Measurements from ENCODE around the gene SS18L1. TPM values are rescaled to one million over a fixed set of nuclear protein-coding genes. Genes with fewer than 3 reads are reported as not detected.

The SS18L1 gene
- total and polyA plus RNA-seq, 12 donors: 9.0 to 45.7 (median 14.4) TPM

DNA sequence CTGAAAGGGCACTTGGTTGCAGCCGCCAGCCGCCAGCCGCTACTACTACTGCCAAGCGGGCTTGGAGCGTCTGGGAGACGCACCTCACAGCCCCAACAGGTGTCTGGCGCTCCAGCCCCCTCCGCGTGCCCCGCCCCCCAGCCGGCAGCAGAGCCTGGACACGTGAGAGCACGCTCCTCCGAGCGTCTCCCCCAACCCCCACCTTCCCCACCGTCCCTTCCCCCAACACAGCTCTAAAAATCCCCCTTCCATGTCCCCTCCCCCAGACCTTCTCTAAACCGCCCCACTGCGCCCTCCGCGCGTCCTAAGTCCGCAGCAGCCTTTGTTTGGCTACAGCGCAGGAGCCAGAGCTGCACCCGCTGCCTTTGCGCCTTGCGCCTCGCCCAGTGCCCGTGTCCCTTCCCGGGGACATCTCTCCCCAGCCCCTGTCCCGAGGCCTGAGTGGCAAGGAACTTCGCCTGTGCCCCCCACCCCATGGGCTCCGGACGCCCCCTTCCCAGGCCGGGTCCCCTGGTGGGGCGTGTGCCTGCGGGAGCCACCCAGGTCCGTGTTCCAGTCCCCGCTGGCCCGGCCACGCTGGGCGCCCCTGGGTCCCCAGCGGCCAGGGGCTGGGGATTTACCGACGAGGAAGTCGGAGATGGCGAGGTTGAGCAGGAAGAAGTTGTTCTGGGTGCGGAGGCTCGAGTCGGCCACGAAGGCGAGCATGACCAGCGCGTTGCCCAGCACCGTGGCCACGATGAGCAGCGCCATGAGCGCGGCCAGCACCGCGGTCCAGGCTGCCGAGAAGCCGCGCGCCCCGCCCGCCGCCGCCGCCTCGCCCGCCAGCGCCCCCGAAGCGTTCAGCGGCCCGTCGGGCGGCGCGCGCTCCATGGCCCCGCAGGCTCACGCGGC is 75.8 kb downstream of the SS18L1 start:
- Histone ChIP-seq H3K4me1 (replicated peaks in 1 of 2) (peaks cover 10 to 13% of the 10 kb centered on the region in 2 donors), H3K36me3 (replicated peaks in 1 of 2) (no peaks in the 10 kb centered on the region), H3K9me3 (replicated peaks in 1 of 3) (no peaks in the 10 kb centered on the region), H3K27ac (no peak overlapping the region), H3K4me3 (peak overlapping the region in 1 of 4 donors; percentile 45), H3K27me3 (peaks cover 29% of the 10 kb centered on the region)
- no peak for TF ChIP-seq POLR2A (IDR thresholded peaks at IDR 0.05)
- TF ChIP-seq, protein P1, sequence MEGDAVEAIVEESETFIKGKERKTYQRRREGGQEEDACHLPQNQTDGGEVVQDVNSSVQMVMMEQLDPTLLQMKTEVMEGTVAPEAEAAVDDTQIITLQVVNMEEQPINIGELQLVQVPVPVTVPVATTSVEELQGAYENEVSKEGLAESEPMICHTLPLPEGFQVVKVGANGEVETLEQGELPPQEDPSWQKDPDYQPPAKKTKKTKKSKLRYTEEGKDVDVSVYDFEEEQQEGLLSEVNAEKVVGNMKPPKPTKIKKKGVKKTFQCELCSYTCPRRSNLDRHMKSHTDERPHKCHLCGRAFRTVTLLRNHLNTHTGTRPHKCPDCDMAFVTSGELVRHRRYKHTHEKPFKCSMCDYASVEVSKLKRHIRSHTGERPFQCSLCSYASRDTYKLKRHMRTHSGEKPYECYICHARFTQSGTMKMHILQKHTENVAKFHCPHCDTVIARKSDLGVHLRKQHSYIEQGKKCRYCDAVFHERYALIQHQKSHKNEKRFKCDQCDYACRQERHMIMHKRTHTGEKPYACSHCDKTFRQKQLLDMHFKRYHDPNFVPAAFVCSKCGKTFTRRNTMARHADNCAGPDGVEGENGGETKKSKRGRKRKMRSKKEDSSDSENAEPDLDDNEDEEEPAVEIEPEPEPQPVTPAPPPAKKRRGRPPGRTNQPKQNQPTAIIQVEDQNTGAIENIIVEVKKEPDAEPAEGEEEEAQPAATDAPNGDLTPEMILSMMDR (IDR thresholded peaks at IDR 0.05): no peak
- intact Hi-C loops (cut with DNase I): no loop called here
- 0 to 2% (median 1%) methylated on average over 4 to 84 of the region's 84 CpGs for WGBS, 4 donors
- no peak for DNase-seq

DNA sequence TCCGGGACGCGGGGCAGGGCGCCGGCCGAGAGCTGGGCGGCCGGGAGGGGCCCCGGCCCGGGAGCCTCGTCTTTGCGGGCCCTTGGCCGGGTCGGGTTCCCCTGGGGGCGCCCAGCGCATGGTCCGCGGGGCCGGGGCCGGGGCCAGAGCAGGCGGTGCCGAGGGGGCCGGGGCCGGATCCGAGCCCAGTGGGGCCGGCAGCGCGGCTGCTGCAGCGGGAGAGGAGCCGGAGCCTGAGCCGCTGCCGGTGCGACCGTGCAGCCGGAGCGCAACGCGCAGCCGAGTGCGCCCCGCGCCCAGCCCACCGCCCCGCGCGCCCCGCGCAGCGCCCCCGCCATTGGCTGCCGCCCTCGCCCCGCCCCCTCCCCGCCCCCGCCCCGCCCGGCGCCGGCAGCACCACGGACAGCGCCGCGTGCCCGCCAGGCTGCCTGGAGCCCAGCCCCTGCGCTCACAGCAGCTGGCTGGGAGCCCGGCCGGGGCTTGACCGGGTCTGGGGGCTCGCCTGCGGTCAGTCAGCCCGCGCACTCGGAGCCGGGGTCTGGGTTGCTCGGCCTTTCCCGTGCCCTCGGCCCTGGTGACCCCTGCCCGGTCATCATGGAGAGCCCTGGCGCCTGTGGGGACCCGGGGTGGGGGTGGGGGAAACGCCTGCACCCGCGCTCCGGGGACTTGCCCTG is 76.6 kb downstream of the SS18L1 start, which contains the start of gene HRH3:
TSS of gene HRH3 (minus strand) at position 287 of the 674 bp plus-strand sequence. CDS start 308 bp downstream, outside the sequence.
- peak in 4 of 7 donors; percentile 29 to 68 (median 46) for DNase-seq
- intact Hi-C loops (cut with DNase I): no loop called here
- Histone ChIP-seq H3K27ac (no peak within 1 kb of the TSS), H3K9me3 (replicated peaks in 1 of 3) (no peaks in the 10 kb centered on the region), H3K4me1 (replicated peaks in 1 of 2) (peaks cover 10 to 13% of the 10 kb centered on the region in 2 donors), H3K36me3 (replicated peaks in 1 of 2) (no peaks in the 10 kb centered on the region), H3K27me3 (peaks cover 29% of the 10 kb centered on the region), H3K4me3 (peak within 1 kb of the TSS in 1 of 4 donors; percentile 45)
- 1% methylated on average over 71 to 84 of the region's 84 CpGs; no CpG with 5 or more reads in 2 of the 4 donors for WGBS, 4 donors
- TF ChIP-seq POLR2A (IDR thresholded peaks at IDR 0.05): no peak
- TF ChIP-seq, protein P1 (IDR thresholded peaks at IDR 0.05): no peak

DNA sequence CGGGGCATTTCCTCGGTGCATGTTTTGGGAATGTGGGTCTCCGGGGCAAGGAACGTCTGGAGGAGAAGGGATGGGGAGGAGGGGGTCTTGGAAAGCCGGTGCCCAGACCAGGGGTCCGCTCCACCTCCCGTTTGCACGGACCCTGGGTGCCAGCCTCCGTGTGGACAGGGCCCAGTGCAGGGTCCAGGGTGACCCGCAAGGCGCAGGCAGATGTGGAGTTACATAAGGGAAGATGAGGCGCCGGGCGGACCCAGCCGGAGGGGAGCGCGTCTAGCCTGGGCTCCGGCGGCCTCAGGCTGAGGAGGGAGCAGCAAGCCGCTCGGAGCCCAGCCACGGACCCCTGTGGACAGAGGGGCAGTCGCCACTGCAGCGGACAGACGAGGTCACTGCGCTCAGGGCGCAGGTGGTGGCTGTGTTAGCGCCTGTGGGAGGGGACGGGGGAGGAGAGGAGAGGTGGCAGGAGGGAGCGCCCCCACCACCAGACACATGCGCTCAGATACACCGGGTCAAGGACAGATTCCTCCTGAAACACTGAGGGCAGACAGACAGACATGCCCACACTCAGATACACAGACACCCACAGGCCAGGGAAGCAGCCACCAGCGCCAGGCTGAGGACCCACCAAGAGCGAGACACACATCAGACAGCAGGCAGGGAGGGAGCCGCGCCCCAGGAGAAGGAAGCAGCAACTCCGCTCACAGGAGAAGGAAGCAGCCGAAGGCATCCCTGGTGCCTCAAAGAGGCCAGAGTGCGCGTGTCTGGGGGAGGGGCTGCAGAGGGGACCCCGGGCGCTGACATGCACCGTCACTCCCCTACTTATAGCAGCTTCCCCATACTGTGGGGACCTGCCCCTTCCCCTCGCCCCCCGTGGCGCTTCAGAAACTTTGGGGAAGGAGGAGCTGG is 77.3 kb downstream of the SS18L1 start:
- peak overlapping the region in 1 of 4 donors; percentile 36 for H3K4me3 ChIP-seq
- DNase-seq: no peak
- peaks cover 10 to 13% of the 10 kb centered on the region in 2 donors for H3K4me1 ChIP-seq (replicated peaks in 1 of 2)
- H3K9me3 ChIP-seq (replicated peaks in 1 of 3): no peaks in the 10 kb centered on the region
- 2 to 12% (median 5%) methylated on average over 9 to 46 of the region's 46 CpGs for WGBS, 4 donors
- no peaks in the 10 kb centered on the region for H3K36me3 ChIP-seq (replicated peaks in 1 of 2)
- H3K27ac ChIP-seq: no peak overlapping the region
- peaks cover 24% of the 10 kb centered on the region for H3K27me3 ChIP-seq
- intact Hi-C loops (cut with DNase I): no loop called here
- TF ChIP-seq, protein P1 (IDR thresholded peaks at IDR 0.05): no peak
- TF ChIP-seq POLR2A (IDR thresholded peaks at IDR 0.05): no peak
